ENCODE data around the gene AWAT2. TPM values are rescaled to one million over a fixed set of nuclear protein-coding genes. Genes with fewer than 3 reads are reported as not detected.
A peak's percentile ranks its signal among the peaks of the same experiment; 100 is the strongest.

The AWAT2 gene
- total and polyA plus RNA-seq, 2 donors from 2014 or later: not detected

- Histone ChIP-seq H3K4me1 (ENCODE audit: control insufficient read depth in 2 of 3, insufficient read depth in 2 of 3, low read depth in 1 of 3, low read length in 3 of 3) (peaks cover 0 to 2% (median 0%) of the 10 kb centered on the region in 3 donors), H3K9ac (ENCODE audit: low read length in 3 of 3) (no peak overlapping the region), H3K36me3 (ENCODE audit: control insufficient read depth in 2 of 3, insufficient read depth in 3 of 3, low read length in 3 of 3) (no peaks in the 10 kb centered on the region), H3K4me3 (ENCODE audit: low read length in 3 of 3) (no peak overlapping the region), H3K27ac (ENCODE audit: low read depth in 2 of 2, low read length in 2 of 2) (no peak overlapping the region), H3K9me3 (ENCODE audit: control insufficient read depth in 2 of 3, insufficient read depth in 1 of 3, low read length in 3 of 3) (no peaks in the 10 kb centered on the region), H3K27me3 (ENCODE audit: control insufficient read depth, insufficient read depth, low read length) (no peaks in the 10 kb centered on the region)
- no peak for DNase-seq
- intact Hi-C loops (cut with DNase I): loop anchor here (10.0 kb wide), 1 partner anchor 595 kb away; no protein-coding TSS in a partner anchor
- no peak for TF ChIP-seq CTCF (IDR thresholded peaks at IDR 0.05; ENCODE audit: borderline replicate concordance, extremely low read depth, insufficient read depth)
- no peak for FAIRE-seq
Measured at GRCh38 chrX:70089604-70090297, 40.0 kb upstream of the AWAT2 start.

GRCh38 chrX:70088751-70089150 is 39.0 kb upstream of the AWAT2 start:
- H3K9me3 ChIP-seq (ENCODE audit: control insufficient read depth in 2 of 3, insufficient read depth in 1 of 3, low read length in 3 of 3): no peaks in the 10 kb centered on the region
- H3K27me3 ChIP-seq (ENCODE audit: control insufficient read depth, insufficient read depth, low read length): no peaks in the 10 kb centered on the region
- H3K9ac ChIP-seq (ENCODE audit: low read length in 3 of 3): no peak overlapping the region
- H3K4me1 ChIP-seq (ENCODE audit: control insufficient read depth in 2 of 3, insufficient read depth in 2 of 3, low read depth in 1 of 3, low read length in 3 of 3): peaks cover 0 to 2% (median 0%) of the 10 kb centered on the region in 3 donors
- no peak overlapping the region for H3K4me3 ChIP-seq (ENCODE audit: low read length in 3 of 3)
- FAIRE-seq (no peak), DNase-seq (peak in 1 of 5 donors; percentile 8)
- TF ChIP-seq CTCF (IDR thresholded peaks at IDR 0.05; ENCODE audit: borderline replicate concordance, extremely low read depth, insufficient read depth): no peak
- no peaks in the 10 kb centered on the region for H3K36me3 ChIP-seq (ENCODE audit: control insufficient read depth in 2 of 3, insufficient read depth in 3 of 3, low read length in 3 of 3)
- intact Hi-C loops (cut with DNase I): no loop called here
- no peak overlapping the region for H3K27ac ChIP-seq (ENCODE audit: low read depth in 2 of 2, low read length in 2 of 2)

- FAIRE-seq: no peak
- H3K27ac ChIP-seq (ENCODE audit: low read depth in 2 of 2, low read length in 2 of 2): no peak overlapping the region
Measured at GRCh38 chrX:70087857-70088630, 38.3 kb upstream of the AWAT2 start.

More at GRCh38 chrX:70087857-70088630, 38.3 kb upstream of the AWAT2 start:
- peaks cover 0 to 2% (median 0%) of the 10 kb centered on the region in 3 donors for H3K4me1 ChIP-seq (ENCODE audit: control insufficient read depth in 2 of 3, insufficient read depth in 2 of 3, low read depth in 1 of 3, low read length in 3 of 3)
- H3K9me3 ChIP-seq (ENCODE audit: control insufficient read depth in 2 of 3, insufficient read depth in 1 of 3, low read length in 3 of 3): no peaks in the 10 kb centered on the region
- intact Hi-C loops (cut with DNase I): no loop called here
- no peak overlapping the region for H3K9ac ChIP-seq (ENCODE audit: low read length in 3 of 3)
- no peak overlapping the region for H3K4me3 ChIP-seq (ENCODE audit: low read length in 3 of 3)
- no peaks in the 10 kb centered on the region for H3K27me3 ChIP-seq (ENCODE audit: control insufficient read depth, insufficient read depth, low read length)
- TF ChIP-seq CTCF (IDR thresholded peaks at IDR 0.05; ENCODE audit: borderline replicate concordance, extremely low read depth, insufficient read depth): no peak
- no peaks in the 10 kb centered on the region for H3K36me3 ChIP-seq (ENCODE audit: control insufficient read depth in 2 of 3, insufficient read depth in 3 of 3, low read length in 3 of 3)
- peak in 2 of 5 donors; percentile 5 to 23 for DNase-seq
